Inferior parietal cortex (tissue), 1 donor: ENCODE data around the gene SPEN.

Source experiments
- DNase-seq: peaks from one replicate; pipeline ENCODE4 v3.0.0-alpha.2; 2016; ENCODE audit errors: extremely low spot score

SPEN gene

DNA sequence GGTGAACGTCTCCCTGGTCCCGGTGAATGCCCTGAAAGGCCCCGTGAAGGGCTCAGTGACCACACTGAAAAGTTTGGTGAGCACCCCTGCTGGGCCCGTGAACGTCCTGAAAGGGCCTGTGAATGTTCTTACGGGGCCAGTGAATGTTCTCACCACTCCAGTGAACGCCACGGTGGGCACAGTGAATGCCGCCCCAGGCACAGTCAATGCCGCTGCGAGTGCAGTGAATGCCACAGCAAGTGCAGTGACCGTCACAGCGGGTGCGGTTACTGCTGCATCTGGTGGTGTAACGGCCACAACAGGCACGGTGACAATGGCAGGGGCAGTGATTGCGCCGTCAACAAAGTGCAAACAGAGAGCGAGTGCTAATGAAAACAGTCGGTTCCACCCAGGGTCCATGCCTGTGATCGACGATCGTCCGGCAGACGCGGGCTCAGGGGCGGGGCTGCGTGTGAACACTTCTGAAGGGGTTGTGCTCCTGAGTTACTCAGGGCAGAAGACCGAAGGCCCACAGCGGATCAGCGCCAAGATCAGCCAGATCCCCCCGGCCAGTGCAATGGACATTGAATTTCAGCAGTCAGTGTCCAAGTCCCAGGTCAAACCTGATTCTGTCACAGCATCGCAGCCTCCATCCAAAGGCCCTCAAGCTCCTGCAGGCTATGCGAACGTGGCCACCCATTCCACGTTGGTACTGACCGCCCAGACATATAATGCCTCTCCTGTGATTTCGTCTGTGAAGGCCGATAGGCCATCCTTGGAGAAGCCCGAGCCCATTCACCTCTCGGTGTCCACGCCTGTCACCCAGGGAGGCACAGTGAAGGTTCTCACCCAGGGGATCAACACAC, 86.9 kb downstream of the SPEN start:
- no peak for DNase-seq

- DNase-seq, result no peak
Measured at GRCh38 chr1:15935056-15935950, 87.8 kb downstream of the SPEN start.

DNA sequence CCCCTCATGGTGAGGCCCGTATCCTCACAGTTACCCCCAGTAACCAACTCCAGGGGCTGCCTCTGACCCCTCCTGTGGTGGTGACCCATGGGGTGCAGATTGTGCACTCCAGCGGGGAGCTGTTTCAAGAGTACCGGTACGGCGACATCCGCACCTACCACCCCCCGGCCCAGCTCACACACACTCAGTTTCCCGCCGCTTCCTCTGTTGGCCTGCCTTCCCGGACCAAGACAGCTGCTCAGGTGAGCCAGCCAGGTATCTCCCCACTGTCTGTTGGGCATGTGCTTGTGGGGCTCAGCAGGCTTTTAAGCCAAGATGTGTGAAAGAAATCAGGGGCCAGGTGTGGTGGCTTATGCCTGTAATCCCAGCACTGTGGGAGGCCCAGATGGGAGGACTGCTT, 88.5 kb downstream of the SPEN start:
- no peak for DNase-seq

GRCh38 chr1:15937146-15937545, 89.6 kb downstream of the SPEN start:
- DNase-seq, result no peak

GRCh38 chr1:15937706-15938168, 90.2 kb downstream of the SPEN start:
- no peak for DNase-seq

- DNase-seq, result no peak
Measured at GRCh38 chr1:15938628-15939161, 91.2 kb downstream of the SPEN start.

DNA sequence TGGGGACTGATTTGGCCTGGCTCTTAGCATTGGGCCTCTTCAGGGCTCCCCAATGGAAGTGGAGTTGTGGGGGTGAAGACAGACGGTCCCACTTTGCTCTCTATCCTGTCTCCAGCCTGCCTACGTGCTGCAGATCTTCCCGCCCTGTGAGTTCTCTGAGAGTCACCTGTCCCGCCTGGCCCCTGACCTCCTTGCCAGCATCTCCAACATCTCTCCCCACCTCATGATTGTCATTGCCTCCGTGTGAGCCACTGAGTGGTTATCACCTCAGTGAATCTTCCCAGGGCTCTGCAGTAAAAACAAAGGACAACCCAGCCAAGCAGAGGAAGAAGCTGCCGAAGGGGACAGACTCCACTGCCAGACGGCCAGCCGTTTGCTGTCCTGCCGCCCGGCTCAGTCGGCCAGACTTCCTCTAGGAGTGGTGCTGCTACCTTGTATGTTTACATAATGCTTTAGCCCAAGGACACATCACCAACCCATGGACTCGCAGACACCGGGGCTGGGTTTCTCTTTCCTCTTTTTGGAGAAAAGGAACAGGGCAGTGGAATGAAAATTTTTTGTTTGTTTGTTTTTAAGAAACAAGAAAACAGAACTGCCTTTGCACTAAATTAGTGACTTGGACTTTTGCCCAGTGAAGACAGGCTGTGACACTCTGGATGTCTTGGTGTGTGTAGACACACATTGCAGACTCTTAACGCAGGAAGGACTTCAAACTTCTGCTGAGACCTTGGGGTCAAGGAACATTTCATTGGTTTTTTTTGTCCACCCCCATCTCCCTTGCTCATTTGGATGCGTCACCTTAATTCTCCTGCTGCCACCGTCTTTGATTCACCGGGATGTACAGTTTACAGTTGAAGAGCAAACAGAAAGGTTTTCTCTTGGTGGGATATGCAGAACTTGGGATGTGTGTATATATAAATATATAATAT, 91.9 kb downstream of the SPEN start:
- DNase-seq, result no peak

GRCh38 chr1:15940110-15941043, 92.9 kb downstream of the SPEN start:
- no peak for DNase-seq

- no peak for DNase-seq
Measured at GRCh38 chr1:15941044-15941840, 93.7 kb downstream of the SPEN start.

DNA sequence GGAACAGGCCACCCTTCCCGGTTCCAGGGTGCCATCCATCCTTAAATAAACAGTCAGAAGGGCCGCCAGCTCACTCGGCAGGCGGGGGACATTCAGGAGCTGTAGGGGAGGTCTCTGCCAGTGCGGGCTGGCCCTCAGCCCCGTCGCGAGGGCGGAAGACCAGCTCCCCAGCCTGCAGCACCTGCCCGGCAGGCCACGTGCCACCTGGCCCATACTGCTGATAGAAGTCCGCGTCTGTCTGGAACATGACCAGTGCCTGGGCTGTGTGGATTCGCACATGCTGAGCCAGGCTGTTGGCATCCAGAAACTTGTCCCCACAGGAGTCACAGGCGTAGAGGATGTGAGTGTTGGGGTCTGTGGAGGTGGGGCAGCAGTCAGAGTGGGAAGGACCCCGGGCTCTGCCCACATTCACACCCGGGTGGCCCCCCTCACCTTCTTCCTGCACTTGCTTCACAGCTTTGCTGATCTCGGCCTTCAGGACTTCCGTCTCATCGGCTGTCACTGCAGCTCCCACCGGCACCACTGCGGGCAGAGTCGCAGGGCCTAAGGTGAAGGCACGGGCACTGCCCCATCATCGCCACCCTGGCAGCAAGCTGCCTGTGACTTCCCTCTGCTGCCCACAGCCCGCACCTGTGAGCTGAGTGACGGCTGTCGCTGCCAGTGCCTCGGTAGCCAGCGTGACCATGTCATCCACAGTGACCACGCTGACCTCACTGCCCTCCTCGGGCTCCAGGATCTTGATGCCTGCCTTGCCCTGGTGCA, 94.6 kb downstream of the SPEN start:
- DNase-seq, result no peak

- no peak for DNase-seq
Measured at GRCh38 chr1:15942661-15943327, 95.3 kb downstream of the SPEN start.

DNA sequence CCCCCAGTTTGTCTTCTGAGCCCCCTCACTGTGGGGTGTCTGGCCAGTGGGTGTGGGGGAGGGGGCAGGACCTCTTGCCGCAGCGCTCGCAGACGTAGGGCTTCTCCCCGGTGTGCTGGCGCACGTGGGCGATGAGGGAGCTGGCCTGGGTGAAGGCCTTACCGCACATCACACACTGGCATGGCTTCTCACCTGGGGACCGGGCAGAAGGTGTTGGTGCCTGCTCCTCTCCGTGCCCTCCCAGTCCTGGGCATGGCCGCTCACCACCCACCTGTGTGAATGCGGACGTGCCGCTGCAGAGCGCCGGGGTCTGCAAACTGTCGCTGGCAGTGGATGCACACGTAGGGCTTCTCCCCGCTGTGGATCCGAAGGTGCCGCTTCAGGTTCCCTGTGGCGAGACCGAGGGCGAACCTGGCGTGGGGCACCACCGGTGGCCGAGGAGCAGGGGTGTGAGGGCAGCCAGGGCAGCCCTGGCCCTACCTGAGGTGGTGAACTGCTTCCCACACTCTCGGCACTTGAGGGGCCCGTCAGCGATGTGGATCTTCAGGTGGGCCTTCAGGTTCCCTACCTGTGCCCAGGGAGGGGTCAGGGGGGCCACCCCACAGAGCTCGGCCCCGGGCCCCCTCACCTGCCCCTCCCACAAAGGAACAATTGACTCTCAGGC, 96.0 kb downstream of the SPEN start:
- DNase-seq, result no peak

DNA sequence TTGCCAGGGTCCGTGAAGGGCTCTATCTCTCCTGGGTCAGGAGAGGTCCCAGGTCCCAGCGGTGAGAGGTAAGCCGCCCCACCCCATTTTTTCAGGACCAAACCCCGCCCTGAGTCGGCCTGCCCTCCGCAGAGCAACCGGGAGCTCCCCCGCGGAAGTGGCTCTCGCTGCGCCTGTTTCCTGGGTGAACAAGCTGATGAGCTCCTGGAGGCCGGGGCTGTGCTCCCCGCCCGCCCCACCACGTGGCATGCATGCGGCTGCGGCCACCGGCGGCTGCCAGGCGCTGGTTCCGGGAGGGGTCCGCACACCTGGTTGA, 96.4 kb downstream of the SPEN start:
- DNase-seq, result no peak

GRCh38 chr1:15944308-15945010, 97.0 kb downstream of the SPEN start:
- no peak for DNase-seq

GRCh38 chr1:15945011-15945831, 97.7 kb downstream of the SPEN start:
- no peak for DNase-seq

DNA sequence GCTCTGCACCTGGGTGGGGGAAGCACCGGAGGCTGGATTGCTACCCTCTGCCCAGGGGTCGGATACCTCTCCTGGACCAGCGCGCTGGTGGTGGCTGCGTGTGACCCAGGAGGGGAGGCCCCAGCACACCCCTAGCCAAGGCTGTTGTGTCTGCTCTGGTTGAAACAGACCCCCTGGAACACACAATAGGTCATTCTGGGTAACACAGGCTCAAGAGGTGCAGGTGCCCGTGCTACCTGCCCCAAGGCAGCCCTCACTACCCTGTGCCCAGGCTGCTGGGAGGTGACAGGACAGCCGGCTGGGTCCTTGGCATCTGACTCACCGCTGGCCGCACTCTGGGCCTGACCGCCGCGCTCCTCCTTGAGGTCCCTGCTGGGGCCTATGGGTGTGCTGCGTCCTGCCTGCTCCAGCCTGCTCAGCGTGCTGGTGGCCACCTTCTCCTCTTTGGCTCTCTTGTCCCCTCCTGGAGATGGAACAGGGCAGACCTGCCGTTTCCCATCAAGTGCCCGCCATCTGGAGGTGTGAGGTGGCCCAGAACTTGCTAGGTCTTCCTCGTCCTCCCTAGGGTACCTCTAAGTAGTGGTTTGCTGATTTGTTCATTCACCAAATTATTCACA, 98.4 kb downstream of the SPEN start:
- DNase-seq, result no peak
